ENCODE measurements around the gene FZD2. TPM values are rescaled to one million over a fixed set of nuclear protein-coding genes. Genes with fewer than 3 reads are reported as not detected.
"Not testable (repeated sequence)": the region's sequence is repeated elsewhere in the genome, so short reads cannot be mapped to it uniquely, and the experiment has no call there.

FZD2 gene
- total RNA-seq, 2 donors from 2014 or later: 1.9 to 4.0 TPM

- no peak for TF ChIP-seq CTCF (IDR thresholded peaks at IDR 0.05)
- Histone ChIP-seq H3K36me3 (no peaks in the 10 kb centered on the region), H3K4me1 (no peaks in the 10 kb centered on the region), H3K27me3 (no peaks in the 10 kb centered on the region), H3K27ac (no peak overlapping the region), H3K9me3 (no peaks in the 10 kb centered on the region), H3K4me3 (no peak overlapping the region)
- no peak for DNase-seq (ENCODE audit: low spot score)
Measured at GRCh38 chr17:44578947-44579346, 21.7 kb downstream of the FZD2 start.

- Histone ChIP-seq H3K9me3 (no peaks in the 10 kb centered on the region), H3K4me1 (no peaks in the 10 kb centered on the region), H3K36me3 (no peaks in the 10 kb centered on the region), H3K27me3 (no peaks in the 10 kb centered on the region), H3K27ac (no peak overlapping the region), H3K4me3 (no peak overlapping the region)
- no peak for TF ChIP-seq CTCF (IDR thresholded peaks at IDR 0.05)
- no peak for DNase-seq (ENCODE audit: low spot score)
Measured at GRCh38 chr17:44581868-44582267, 24.6 kb downstream of the FZD2 start.

- H3K36me3 ChIP-seq: no peaks in the 10 kb centered on the region
- no peak overlapping the region for H3K27ac ChIP-seq
- no peak for DNase-seq (ENCODE audit: low spot score)
- no peaks in the 10 kb centered on the region for H3K9me3 ChIP-seq
- H3K4me1 ChIP-seq: peaks cover 0 to 3% of the 10 kb centered on the region in 2 donors
- no peak for TF ChIP-seq CTCF (IDR thresholded peaks at IDR 0.05)
- H3K4me3 ChIP-seq: no peak overlapping the region
- no peaks in the 10 kb centered on the region for H3K27me3 ChIP-seq
Measured at GRCh38 chr17:44584443-44584842, 27.2 kb downstream of the FZD2 start.

GRCh38 chr17:44585315-44585714 lies 28.0 kb downstream of the FZD2 start:
- peaks cover 0 to 3% of the 10 kb centered on the region in 2 donors for H3K4me1 ChIP-seq
- H3K27ac ChIP-seq: no peak overlapping the region
- no peak for DNase-seq (ENCODE audit: low spot score)
- no peaks in the 10 kb centered on the region for H3K36me3 ChIP-seq
- TF ChIP-seq CTCF (IDR thresholded peaks at IDR 0.05): no peak
- no peaks in the 10 kb centered on the region for H3K27me3 ChIP-seq
- no peak overlapping the region for H3K4me3 ChIP-seq
- no peaks in the 10 kb centered on the region for H3K9me3 ChIP-seq

GRCh38 chr17:44587339-44587738 lies 30.1 kb downstream of the FZD2 start:
- H3K4me3 ChIP-seq: no peak overlapping the region
- peak; percentile 88 for DNase-seq (ENCODE audit: low spot score)
- no peaks in the 10 kb centered on the region for H3K36me3 ChIP-seq
- H3K27ac ChIP-seq: peak overlapping the region; percentile 46 to 70
- no peaks in the 10 kb centered on the region for H3K27me3 ChIP-seq
- no peaks in the 10 kb centered on the region for H3K9me3 ChIP-seq
- TF ChIP-seq CTCF (IDR thresholded peaks at IDR 0.05): no peak
- peaks cover 0 to 3% of the 10 kb centered on the region in 2 donors for H3K4me1 ChIP-seq

GRCh38 chr17:44589316-44590071 lies 32.2 kb downstream of the FZD2 start:
- peaks cover 0 to 3% of the 10 kb centered on the region in 2 donors for H3K4me1 ChIP-seq
- H3K36me3 ChIP-seq: no peaks in the 10 kb centered on the region
- no peak for TF ChIP-seq CTCF (IDR thresholded peaks at IDR 0.05)
- no peak overlapping the region for H3K4me3 ChIP-seq
- DNase-seq (ENCODE audit: low spot score): no peak
- H3K27me3 ChIP-seq: no peaks in the 10 kb centered on the region
- no peaks in the 10 kb centered on the region for H3K9me3 ChIP-seq
- no peak overlapping the region for H3K27ac ChIP-seq

- H3K4me1 ChIP-seq; H3K27ac ChIP-seq; H3K27me3 ChIP-seq; H3K36me3 ChIP-seq; H3K9me3 ChIP-seq; H3K4me3 ChIP-seq; DNase-seq (ENCODE audit: low spot score): not testable (repeated sequence)
Measured at GRCh38 chr17:44590072-44590462, 32.8 kb downstream of the FZD2 start.

GRCh38 chr17:44590762-44591161 lies 33.5 kb downstream of the FZD2 start:
- not testable (repeated sequence) for H3K9me3 ChIP-seq; H3K4me1 ChIP-seq; H3K27me3 ChIP-seq; H3K27ac ChIP-seq; H3K4me3 ChIP-seq; H3K36me3 ChIP-seq; DNase-seq (ENCODE audit: low spot score)
